Activated CD4-positive, alpha-beta T cell treated with anti-CD3 and anti-CD28 coated beads for 36 hours (primary cell): ENCODE results near the gene RASL12. TPM values are rescaled to one million over a fixed set of nuclear protein-coding genes. Genes with fewer than 3 reads are reported as not detected.

Experiments used
- ATAC-seq: fragments of 200-7000 bp; cut with Tn5 transposase; one replicate; pipeline ENCODE4 v1.10.0; 2021; ENCODE audit warnings: mild to moderate bottlenecking, moderate library complexity
- CTCF ChIA-PET: fragments of 350-600 bp; sonication (Branson Sonifier 250); formaldehyde crosslinking; loops from one replicate; lab custom pipeline; 2021; ENCODE audit warnings: antibody characterized with exemption; lab: Charles Lee
- POLR2A ChIA-PET: fragments of 350-600 bp; sonication (Branson Sonifier 250); formaldehyde crosslinking; loops from one replicate; lab custom pipeline; 2021; ENCODE audit warnings: antibody characterized with exemption, inconsistent platforms; lab: Charles Lee
- DNase-seq: peaks from one replicate; pipeline ENCODE4 v3.0.0-alpha.2; 2020
- H3K27ac Mint-ChIP-seq: one replicate; pipeline ENCODE4 v1.8.0; 2021; ENCODE audit warnings: mixed read lengths
- H3K27me3 Mint-ChIP-seq: one replicate; pipeline ENCODE4 v1.8.0; 2021; ENCODE audit warnings: mixed read lengths
- H3K36me3 Mint-ChIP-seq: one replicate; pipeline ENCODE4 v1.8.0; 2021; ENCODE audit warnings: low read depth, mixed read lengths
- H3K4me1 Mint-ChIP-seq: one replicate; pipeline ENCODE4 v1.8.0; 2021; ENCODE audit warnings: mixed read lengths
- H3K4me3 Mint-ChIP-seq: one replicate; pipeline ENCODE4 v1.8.0; 2021; ENCODE audit warnings: mild to moderate bottlenecking, moderate library complexity, mixed read lengths
- H3K9me3 Mint-ChIP-seq: one replicate; pipeline ENCODE4 v1.8.0; 2021; ENCODE audit warnings: low read depth, mixed read lengths
- intact Hi-C, 2 experiments: fragments of 100-400 bp; cut with DNase I in 1 of 2; cut with micrococcal nuclease in 1 of 2; formaldehyde crosslinking; loops; one replicate each; pipeline versions ENCODE4 v1.14.2 to v1.15.1; 2022 to 2024; cut with DNase I, micrococcal nuclease
- total RNA-seq, 2 experiments: library from RNA; stranded (reverse); gene quantifications; one replicate each; pipeline ENCODE4 v1.2.3, GENCODE V29; 2021

RASL12 gene, protein sequence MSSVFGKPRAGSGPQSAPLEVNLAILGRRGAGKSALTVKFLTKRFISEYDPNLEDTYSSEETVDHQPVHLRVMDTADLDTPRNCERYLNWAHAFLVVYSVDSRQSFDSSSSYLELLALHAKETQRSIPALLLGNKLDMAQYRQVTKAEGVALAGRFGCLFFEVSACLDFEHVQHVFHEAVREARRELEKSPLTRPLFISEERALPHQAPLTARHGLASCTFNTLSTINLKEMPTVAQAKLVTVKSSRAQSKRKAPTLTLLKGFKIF
- not detected for total RNA-seq

DNA sequence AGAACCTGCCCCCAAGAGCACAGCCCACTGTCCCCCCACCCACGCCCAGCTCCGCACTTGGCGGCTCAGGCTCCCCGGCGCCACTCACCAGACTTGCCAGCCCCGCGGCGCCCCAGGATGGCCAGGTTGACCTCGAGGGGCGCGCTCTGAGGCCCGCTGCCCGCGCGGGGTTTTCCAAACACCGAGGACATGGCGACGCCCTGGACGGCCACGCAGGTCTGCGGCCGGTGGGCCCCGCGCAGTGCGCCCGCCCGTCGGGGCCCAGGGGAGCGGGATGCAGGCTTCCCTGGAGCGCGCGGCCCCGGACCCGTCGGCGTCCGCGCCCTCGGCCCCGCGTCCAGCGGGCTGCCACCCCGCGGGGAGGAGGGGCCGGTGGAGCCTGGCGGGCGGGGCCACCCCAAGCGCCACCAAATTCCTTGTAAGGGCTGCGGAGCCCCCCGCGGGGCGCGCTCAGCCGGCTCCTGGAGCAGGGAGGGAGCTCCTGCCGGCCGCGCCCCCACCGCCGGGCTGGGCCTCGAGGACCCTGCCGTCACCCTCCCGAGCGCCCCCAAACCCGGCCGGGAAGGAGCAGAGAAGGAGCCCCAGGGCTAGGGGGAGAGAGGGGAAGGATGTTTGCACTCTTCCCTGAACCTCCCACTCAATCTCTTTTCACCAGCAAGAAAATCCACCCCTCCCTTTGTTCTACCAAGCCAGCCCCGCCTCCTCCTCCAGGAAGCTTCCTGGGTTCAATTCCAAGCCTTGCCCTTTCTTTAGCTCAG is at the start of gene RASL12:
Gene RASL12 (minus strand): TSS at position 347 of the 758 bp plus-strand sequence. CDS start 156 bp downstream, at position 191.
- Mint-ChIP-seq H3K27me3 (peaks cover 37% of the 10 kb centered on the region), H3K4me1 (peaks cover 3% of the 10 kb centered on the region), H3K4me3 (no peak within 1 kb of the TSS), H3K36me3 (no peaks in the 10 kb centered on the region), H3K27ac (no peak within 1 kb of the TSS), H3K9me3 (no peaks in the 10 kb centered on the region)
- POLR2A ChIA-PET = no interaction called here
- no peak for DNase-seq
- intact Hi-C loops = no loop called here
- no peak for ATAC-seq
- CTCF ChIA-PET = interaction anchor here (0.8 to 1.2 kb wide), 2 partner anchors 12 to 142 kb away, joined by 3 read pairs; no protein-coding TSS in a partner anchor

DNA sequence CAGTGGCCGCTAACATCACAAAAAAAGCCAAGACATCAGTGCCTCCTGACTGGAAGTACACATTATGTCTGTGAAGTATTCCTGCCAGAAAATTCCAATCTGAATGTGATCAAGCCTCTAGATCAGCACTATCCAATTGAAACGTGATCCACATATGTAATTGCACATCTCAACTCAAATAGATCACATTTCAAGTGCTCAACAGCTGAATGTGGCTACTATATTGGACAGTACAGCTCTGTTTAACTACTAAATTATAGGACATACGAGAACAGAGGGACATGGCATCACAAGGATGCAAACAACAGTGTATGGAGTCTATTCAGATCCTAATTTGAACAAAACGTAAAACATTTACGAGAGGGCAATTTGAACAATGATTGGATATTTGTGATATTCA is 47.8 kb upstream of the RASL12 start:
- ChIA-PET CTCF (interaction anchor here (0.6 to 1.3 kb wide), 7 partner anchors 12 to 198 kb away, joined by 3 to 6 read pairs (median 4); no protein-coding TSS in a partner anchor), POLR2A (no interaction called here)
- Mint-ChIP-seq H3K4me1 (no peaks in the 10 kb centered on the region), H3K36me3 (peaks cover 46% of the 10 kb centered on the region), H3K9me3 (no peaks in the 10 kb centered on the region), H3K27me3 (no peaks in the 10 kb centered on the region), H3K27ac (no peak overlapping the region), H3K4me3 (no peak overlapping the region)
- DNase-seq (no peak), ATAC-seq (no peak)
- intact Hi-C loops = no loop called here

DNA sequence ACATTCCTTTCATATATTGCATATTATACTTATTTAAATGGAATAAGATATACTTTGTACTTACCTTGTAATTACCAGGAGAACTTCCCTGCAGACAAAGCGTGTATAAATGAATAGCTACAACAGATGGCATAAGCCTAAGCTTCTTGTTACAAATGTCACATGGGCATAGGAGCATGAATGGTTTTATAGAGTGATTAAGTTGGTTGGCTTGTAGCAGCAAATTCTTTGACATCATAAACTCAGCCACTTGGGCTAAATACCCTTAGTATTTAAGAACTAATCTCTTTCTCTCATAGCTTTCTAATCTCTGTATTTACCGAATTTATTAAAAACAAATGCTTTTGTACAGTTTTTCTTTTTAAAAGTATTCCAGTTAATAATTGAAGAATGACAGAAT is 47.3 kb upstream of the RASL12 start, which contains the start of gene UBAP1L:
Gene UBAP1L (minus strand): TSS at position 115 of the 400 bp plus-strand sequence. CDS start 8,985 bp downstream, outside the sequence.
- DNase-seq (no peak), ATAC-seq (no peak)
- peaks cover 46% of the 10 kb centered on the region for H3K36me3 Mint-ChIP-seq
- no peak within 1 kb of the TSS for H3K27ac Mint-ChIP-seq
- ChIA-PET POLR2A (no interaction called here), CTCF (interaction anchor here (0.6 to 1.3 kb wide), 8 partner anchors 12 to 264 kb away, joined by 3 to 6 read pairs (median 4); no protein-coding TSS in a partner anchor)
- H3K27me3 Mint-ChIP-seq = no peaks in the 10 kb centered on the region
- H3K9me3 Mint-ChIP-seq = no peaks in the 10 kb centered on the region
- intact Hi-C loops = no loop called here
- no peaks in the 10 kb centered on the region for H3K4me1 Mint-ChIP-seq
- no peak within 1 kb of the TSS for H3K4me3 Mint-ChIP-seq

DNA sequence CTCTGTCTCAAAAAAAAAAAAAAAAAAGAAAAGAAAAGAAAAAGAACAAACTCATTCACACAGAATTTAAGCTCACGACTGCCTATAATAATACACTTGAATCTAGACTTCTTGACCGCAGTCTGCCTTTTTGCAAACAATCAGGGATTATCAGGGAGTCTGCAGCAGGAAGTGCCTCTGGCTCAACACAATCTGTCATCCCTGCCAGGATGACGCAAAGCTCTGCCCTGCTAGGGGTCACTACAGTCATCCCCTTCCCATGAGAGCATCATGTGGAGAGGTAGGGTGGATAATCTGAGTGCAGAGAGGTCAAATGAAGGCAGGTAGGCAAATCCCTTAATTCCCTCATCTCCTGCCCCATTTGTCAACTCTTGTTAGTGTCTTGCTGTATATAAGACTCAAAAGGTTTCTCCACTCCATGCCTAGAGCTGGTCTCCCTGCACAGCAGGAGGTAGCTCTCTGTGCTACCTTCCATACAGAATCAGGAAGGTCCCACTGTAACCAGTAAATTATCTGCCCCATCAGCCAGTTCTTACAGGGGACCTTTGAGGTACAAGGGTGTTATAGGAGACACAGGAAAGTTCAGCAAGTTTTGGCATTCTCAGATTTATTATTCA is 43.0 kb upstream of the RASL12 start:
- intact Hi-C loops = no loop called here
- H3K27ac Mint-ChIP-seq = no peak overlapping the region
- ATAC-seq (no peak), DNase-seq (no peak)
- peaks cover 26% of the 10 kb centered on the region for H3K36me3 Mint-ChIP-seq
- H3K4me1 Mint-ChIP-seq = peaks cover 2% of the 10 kb centered on the region
- H3K4me3 Mint-ChIP-seq = no peak overlapping the region
- CTCF ChIA-PET = interaction anchor here (0.6 to 1.6 kb wide), 2 partner anchors 9 to 38 kb away, joined by 3 to 4 read pairs; no protein-coding TSS in a partner anchor
- POLR2A ChIA-PET = no interaction called here
- no peaks in the 10 kb centered on the region for H3K9me3 Mint-ChIP-seq
- no peaks in the 10 kb centered on the region for H3K27me3 Mint-ChIP-seq

DNA sequence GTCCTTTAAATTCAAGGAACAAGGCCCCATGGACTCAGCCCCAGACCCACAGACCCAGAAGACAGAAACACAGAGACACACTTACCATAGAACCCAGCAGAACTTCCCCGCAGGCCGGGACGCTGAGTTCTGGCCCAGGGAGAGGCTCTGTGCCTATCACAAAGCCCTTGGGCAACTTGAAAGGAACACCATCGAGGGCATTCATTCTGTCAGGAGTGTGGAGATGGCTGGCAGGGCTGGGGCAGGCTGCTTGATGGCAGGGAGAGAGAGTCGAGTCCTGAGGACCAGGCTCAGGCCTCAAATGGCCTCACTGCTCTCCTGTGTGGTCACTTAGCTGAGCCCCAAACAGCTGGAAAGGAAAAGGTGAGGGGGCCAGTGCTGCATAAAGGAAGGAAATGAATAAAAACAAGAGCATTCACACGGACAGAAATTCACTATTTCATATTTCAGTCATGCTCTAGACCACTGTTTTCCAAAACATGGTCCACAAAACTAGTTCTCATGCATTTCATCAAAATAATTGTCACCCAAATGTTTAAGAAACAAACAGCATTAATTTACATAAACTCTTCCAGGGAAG is 38.3 kb upstream of the RASL12 start:
- ATAC-seq (no peak), DNase-seq (no peak)
- no peak overlapping the region for H3K27ac Mint-ChIP-seq
- H3K4me3 Mint-ChIP-seq = no peak overlapping the region
- intact Hi-C loops = no loop called here
- peaks cover 2% of the 10 kb centered on the region for H3K4me1 Mint-ChIP-seq
- H3K36me3 Mint-ChIP-seq = peaks cover 18% of the 10 kb centered on the region
- POLR2A ChIA-PET = no interaction called here
- no peaks in the 10 kb centered on the region for H3K27me3 Mint-ChIP-seq
- CTCF ChIA-PET = no interaction called here
- H3K9me3 Mint-ChIP-seq = no peaks in the 10 kb centered on the region

DNA sequence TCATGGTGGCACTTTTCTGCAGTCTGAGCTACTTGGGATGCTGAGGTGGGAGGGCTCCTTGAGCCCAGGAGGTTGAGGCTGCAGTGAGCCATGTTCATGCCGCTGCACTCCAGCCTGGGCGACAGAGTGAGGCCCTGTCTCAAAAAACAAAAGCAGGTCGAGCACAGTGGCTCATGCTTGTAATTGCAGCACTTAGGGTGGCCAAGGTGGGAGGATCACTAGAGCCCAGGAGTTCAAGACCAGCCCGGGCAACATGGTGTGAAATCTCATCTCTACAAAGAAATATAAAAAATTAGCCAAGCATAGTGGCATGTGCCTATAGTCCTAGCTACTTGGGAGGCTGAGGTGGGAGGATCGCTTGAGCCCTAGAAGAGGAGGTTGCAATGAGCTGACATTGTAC is 37.2 kb upstream of the RASL12 start:
- Mint-ChIP-seq H3K27me3 (no peaks in the 10 kb centered on the region), H3K4me1 (peaks cover 2% of the 10 kb centered on the region), H3K9me3 (no peaks in the 10 kb centered on the region), H3K27ac (no peak overlapping the region), H3K4me3 (no peak overlapping the region), H3K36me3 (peaks cover 20% of the 10 kb centered on the region)
- CTCF ChIA-PET = interaction anchor here (1.3 kb wide), 1 partner anchor 50 kb away, joined by 3 read pairs; no protein-coding TSS in a partner anchor
- intact Hi-C loops = no loop called here
- POLR2A ChIA-PET = interaction anchor here (0.6 to 0.7 kb wide), 3 partner anchors 75 to 340 kb away, joined by 4 to 9 read pairs (median 8); no protein-coding TSS in a partner anchor
- ATAC-seq (no peak), DNase-seq (no peak)

DNA sequence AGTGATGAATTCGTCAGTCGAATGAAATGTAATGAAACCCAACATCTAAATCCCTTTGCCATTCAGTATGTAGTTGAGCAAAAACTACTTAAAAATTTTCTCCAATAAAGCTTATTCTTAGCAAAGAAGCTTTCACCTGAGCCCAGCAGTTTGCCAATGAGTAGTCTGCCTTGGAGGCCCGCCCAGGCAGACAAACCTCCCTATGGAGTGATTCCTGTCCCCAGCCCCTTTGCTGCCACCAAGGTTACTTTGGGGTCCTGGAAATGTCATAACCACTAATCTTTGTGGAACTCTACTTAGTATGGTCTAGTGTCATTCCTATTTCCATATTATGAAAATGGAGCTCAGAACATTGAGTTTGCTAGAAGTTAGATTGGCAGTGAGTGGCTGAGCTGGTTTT is 35.1 kb upstream of the RASL12 start:
- Mint-ChIP-seq H3K36me3 (peaks cover 30% of the 10 kb centered on the region), H3K9me3 (no peaks in the 10 kb centered on the region), H3K27me3 (no peaks in the 10 kb centered on the region), H3K4me1 (peaks cover 2% of the 10 kb centered on the region), H3K27ac (no peak overlapping the region), H3K4me3 (no peak overlapping the region)
- intact Hi-C loops = loop anchor here (5.0 kb wide), 2 partner anchors 51 to 371 kb away; no protein-coding TSS in a partner anchor
- DNase-seq = no peak
- ChIA-PET POLR2A (no interaction called here), CTCF (interaction anchor here (0.6 to 1.4 kb wide), 9 partner anchors 12 to 880 kb away, joined by 3 to 5 read pairs (median 3); partner anchors contain the start of gene PDCD7)
- ATAC-seq = no peak

DNA sequence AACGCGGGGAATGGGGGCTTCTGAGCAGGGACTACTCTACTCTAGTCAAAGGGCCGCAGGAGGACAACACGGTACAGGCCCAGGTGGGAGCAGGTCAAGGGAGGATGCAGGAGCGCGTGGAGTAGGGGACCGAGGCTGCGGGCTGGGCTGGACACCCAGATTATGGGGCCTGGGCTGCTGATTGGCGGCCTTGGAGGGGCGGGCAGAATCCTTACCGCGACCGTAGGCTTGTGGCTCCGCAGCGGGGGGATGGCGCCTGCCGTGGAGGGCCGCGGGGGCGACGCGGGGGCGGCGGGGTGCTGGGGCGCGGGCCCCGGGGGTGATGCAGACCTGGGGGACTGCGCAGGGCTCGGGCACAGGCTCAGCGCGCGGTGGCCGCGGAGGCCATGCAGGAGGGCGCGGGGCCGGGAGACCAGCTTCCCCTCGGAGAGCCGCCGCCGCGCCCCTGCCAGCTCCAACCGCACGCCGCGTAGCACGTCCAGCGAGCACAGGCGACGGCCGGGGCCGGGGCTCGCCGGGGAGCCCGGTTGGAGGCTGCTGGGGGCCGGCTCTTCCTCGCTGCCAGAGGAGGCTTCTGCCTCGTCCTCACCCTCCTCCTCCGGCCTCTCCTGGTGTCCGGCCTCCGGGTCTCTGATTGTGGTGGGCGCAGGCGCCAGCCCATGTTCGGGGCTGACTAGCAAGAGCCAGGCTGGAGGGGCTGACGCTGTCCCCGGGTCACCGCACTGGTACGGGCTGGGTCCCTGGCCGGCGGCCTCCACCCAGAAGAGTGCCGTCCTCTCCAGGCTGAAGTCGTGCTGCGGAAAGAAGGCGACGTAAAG is 34.3 kb upstream of the RASL12 start:
- ATAC-seq = no peak
- H3K27ac Mint-ChIP-seq = no peak overlapping the region

DNA sequence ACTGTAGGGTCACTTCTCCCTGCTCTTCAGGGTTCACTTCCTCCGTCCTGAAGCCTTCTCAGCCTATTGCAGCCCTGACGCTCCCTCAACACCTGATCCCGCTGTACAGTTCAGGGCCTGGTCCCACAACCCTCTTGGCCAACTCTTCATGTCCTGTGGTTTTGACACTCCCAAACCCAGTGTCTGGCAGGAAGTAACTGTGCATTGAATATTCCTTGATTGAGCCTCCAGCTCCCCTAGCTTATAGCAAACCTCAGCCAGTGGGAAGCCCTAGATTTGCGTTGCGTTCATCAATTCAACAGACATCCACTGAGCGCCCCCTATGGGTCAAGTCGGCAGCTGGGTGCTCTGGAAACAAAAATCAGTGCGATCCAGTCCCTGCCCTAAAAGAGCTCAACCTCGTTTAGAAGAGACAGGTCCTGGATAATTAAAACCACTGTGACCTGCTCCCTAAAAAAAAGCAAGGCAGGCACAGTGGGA is 33.7 kb upstream of the RASL12 start:
- POLR2A ChIA-PET = no interaction called here
- DNase-seq (peak; percentile 82), ATAC-seq (peak; percentile 69)
- intact Hi-C loops = loop anchor here (1.0 to 5.0 kb wide), 4 partner anchors 47 to 369 kb away; no protein-coding TSS in a partner anchor
- CTCF ChIA-PET = interaction anchor here (0.7 to 1.6 kb wide), 17 partner anchors 9 to 142 kb away, joined by 3 to 6 read pairs (median 3); partner anchors contain the start of gene UBAP1L
- Mint-ChIP-seq H3K27me3 (no peaks in the 10 kb centered on the region), H3K4me1 (peaks cover 2% of the 10 kb centered on the region), H3K9me3 (no peaks in the 10 kb centered on the region), H3K4me3 (no peak overlapping the region), H3K36me3 (peaks cover 31% of the 10 kb centered on the region), H3K27ac (no peak overlapping the region)

More for the DNA sequence above, 34.3 kb upstream of the RASL12 start:
- H3K4me1 Mint-ChIP-seq = peaks cover 2% of the 10 kb centered on the region
- ChIA-PET POLR2A (no interaction called here), CTCF (interaction anchor here (0.7 to 1.6 kb wide), 18 partner anchors 9 to 143 kb away, joined by 3 to 6 read pairs (median 3); partner anchors contain the start of genes PDCD7 and UBAP1L)
- H3K27me3 Mint-ChIP-seq = no peaks in the 10 kb centered on the region
- no peaks in the 10 kb centered on the region for H3K9me3 Mint-ChIP-seq
- intact Hi-C loops = loop anchor here (1.0 to 5.0 kb wide), 4 partner anchors 48 to 370 kb away; no protein-coding TSS in a partner anchor
- H3K36me3 Mint-ChIP-seq = peaks cover 32% of the 10 kb centered on the region
- H3K4me3 Mint-ChIP-seq = no peak overlapping the region
- no peak for DNase-seq

DNA sequence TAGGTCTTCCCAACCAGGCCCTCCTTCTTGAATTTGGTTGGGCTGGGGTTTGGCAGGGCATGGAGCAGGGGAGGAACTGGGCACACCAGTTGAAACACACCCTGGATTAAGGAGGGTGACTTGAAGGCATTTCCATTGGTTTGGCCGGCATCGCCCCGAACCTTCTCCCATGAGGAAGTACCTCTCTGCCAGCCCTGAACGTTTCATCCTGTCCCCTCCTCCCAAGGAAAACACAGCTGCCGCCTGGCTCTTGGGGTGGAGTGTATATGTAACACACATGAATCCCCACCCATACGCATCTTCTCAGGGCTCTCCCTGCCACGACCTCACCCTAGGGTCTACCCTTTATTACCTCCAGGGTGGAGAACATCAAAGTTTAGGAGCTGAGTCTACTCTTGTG is 32.7 kb upstream of the RASL12 start:
- ChIA-PET POLR2A (no interaction called here), CTCF (interaction anchor here (0.6 to 1.6 kb wide), 5 partner anchors 8 to 427 kb away, joined by 3 to 6 read pairs (median 3); no protein-coding TSS in a partner anchor)
- Mint-ChIP-seq H3K4me1 (no peaks in the 10 kb centered on the region), H3K4me3 (no peak overlapping the region), H3K36me3 (peaks cover 28% of the 10 kb centered on the region), H3K27ac (no peak overlapping the region), H3K9me3 (no peaks in the 10 kb centered on the region), H3K27me3 (no peaks in the 10 kb centered on the region)
- DNase-seq (no peak), ATAC-seq (no peak)
- intact Hi-C loops = loop anchor here (5.0 kb wide), 2 partner anchors 48 to 368 kb away; no protein-coding TSS in a partner anchor
